ENCODE data around the gene NCAM2.

NCAM2 gene

DNA sequence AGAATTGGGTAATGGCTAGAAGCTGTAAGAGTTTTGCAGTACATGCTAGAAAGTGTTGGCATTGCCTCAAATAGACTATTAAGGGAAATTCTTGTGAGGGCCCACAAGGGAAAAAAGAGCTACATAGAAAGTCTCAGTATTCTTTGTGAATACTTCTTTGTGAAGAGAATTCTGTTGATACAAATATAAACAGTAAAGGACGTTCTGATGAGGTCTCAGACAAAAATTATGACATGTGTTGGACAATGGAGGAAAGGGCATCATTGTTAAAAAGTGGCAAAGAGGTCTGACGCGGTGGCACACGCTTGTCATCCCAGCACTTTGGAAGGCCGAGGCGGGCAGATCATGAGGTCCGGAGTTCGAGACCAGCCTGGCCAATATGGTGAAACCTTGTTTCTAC lies 458.9 kb downstream of the NCAM2 start:
- no peak for DNase-seq (ENCODE audit: low read depth in 2 of 2)

DNA sequence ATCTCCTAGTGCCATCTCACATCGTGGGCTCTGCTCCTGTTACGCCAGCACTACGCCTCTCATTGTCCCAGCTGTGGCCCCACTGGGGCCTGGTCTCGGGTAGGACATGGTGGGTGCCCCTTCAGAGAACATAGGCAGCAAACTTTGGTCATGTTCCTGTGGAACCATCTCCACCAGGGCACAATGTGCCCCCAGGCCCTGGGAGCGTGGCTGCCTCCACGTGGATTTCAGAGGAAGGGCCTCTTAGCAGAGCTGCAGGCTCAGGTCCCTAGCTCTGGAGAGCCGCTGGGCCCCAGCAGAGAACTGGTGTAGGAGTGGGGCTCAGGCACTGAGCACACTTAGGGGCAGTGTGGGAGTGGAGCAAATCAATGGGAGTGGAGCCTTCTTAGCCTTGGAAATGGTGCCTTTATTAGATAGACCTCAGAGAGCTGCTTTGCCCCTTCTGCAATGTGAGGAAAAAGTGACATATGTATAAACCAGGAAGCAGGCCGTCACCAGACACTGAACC lies 460.0 kb downstream of the NCAM2 start:
- no peak for DNase-seq (ENCODE audit: low read depth in 2 of 2)

DNA sequence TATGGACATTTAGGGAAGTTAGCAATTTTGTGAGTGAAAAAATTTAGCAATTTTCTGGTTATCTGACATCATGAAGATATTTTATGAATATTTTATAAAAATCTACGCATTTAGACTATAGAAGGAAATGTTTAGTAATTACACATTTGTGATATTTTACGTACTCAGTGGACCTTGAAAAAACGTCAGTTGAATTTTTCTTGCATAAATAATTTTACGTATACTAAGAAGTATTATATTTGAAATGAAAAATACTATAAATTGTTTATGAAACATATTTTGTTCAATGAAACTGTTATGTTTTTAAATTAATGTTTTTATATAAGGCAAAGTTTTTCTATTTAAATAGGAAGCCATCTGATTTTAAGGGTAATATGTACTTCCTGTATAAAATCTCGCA lies 462.8 kb downstream of the NCAM2 start:
- no peak for DNase-seq (ENCODE audit: low read depth in 2 of 2)

DNA sequence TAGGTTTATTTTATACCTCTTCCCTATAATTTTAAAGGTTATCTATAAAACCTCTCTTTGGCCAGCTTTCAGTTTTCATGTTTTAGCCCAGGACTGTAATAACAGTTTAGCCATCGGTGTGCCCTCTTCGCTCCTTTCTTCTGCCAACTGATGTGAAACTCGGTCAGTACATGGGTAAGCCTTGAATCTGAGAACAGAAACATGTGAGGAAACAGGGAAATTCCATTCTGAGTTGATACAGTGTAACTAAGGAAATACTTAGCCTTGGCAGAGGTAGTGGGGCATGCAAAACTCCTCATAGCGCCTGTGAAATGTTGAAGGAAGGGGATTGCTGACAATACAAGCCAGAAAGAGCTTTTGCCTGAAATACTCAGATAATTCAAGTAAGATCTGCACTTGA lies 465.2 kb downstream of the NCAM2 start:
- DNase-seq (ENCODE audit: low read depth in 2 of 2) = no peak

DNA sequence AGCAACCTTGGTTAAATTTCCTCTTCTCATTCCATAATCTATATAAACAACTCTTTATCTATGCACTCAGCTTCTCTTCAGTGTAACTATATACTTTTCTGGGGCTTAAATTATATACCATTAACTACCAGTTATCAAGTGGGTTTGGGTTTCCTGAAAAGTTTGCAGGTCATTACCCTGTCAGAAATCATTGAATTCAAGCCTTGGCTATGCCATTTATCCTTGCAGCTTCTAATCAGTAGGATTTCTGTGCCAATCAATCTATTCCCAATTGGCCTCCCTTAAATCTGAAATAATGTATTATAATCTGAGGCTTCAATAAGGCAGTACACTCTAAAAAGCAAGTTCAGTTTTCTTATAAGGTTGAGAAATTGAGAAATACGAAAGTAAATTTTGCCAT lies 466.5 kb downstream of the NCAM2 start:
- no peak for DNase-seq (ENCODE audit: low read depth in 2 of 2)

DNA sequence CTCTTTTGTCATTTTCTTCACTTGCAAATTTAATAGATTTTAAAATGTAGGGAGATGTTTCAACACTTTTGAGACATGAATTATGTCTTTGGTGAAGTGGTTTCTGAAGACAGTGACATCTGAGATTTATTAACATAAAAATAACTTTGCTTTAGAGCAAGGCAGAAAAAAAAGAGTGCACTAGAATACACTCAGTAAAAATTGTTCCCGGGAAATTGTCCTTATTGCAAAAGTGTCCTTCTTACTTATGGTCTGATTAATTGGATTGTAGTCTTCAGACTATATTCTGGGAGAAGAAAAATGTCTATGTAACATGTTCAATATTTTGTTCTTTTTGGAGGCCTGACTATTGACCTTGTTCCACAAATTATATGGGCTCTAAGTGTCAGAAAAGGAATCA lies 468.5 kb downstream of the NCAM2 start:
- no peak for DNase-seq (ENCODE audit: low read depth in 2 of 2)

DNA sequence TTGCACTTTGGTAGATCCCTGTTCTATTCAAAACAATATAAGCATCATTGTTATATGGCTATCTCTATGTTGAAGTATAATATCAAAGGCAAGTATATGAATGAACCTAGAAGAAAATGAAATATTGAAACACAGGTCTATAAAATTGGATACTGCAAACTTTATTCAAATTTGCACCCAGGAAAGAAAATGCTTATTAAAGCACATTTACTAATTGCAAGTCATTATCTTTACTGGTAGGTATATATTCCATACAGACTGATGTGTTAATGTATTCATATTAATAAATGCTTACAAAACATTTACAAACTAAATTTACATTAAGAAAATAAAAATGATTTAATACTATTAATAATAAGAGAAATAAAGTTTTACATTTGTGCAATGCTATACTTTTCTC lies 469.8 kb downstream of the NCAM2 start:
- no peak for DNase-seq (ENCODE audit: low read depth in 2 of 2)

DNA sequence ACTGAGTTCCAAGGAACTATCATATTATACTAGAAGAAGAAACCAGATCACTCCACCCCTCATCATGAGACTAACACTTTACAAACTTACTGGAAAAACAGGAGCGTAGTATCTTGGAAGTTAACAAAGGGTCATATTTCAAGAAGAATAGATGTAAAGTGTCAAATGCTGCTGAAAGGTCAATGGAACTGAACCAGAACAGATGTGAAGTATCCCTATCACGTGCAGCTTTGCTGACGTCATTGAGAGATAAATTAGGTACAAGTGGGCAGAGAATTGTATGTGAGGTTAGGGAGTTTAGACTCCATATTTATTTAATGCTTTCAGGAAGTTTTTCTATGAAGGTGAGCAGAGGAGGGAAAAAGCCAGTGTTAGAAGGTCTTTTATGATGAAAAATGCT lies 483.0 kb downstream of the NCAM2 start:
- DNase-seq (ENCODE audit: low read depth in 2 of 2) = no peak

DNA sequence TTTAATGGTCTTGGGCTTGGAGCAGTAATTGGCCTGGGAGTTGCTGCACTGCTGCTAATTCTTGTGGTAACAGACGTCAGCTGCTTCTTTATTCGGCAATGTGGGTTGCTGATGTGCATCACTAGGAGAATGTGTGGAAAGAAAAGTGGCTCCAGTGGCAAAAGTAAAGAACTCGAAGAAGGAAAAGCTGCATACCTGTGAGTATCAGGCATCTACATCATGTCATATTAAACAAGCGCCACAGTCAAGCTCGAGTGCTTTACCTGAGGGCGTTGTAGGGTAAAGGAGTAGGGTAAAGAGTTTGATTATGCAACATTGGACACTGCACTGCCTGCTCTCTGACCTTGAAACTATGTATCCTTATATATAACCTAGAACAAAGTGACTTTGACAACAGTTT lies 510.6 kb downstream of the NCAM2 start:
- no peak for DNase-seq (ENCODE audit: low read depth in 2 of 2)

DNA sequence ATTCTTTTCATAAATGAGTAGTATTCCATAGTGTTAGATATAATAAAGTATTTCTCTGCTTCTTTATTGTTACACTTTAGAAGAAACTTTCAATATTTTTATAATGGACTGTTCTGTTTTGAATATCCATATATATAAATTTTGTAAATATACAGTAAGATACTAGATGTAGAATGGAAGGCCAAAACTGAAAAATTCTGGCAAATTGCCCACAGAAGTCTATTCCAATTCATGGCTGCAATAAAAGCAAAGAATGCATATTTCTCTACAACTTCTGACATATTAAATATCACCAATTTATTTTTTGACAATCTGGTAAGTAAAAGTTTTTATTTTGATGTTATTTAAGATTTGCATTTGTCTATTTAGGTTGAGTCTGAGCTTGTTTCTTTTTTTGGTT lies 532.5 kb downstream of the NCAM2 start:
- DNase-seq (ENCODE audit: low read depth in 2 of 2) = no peak

DNA sequence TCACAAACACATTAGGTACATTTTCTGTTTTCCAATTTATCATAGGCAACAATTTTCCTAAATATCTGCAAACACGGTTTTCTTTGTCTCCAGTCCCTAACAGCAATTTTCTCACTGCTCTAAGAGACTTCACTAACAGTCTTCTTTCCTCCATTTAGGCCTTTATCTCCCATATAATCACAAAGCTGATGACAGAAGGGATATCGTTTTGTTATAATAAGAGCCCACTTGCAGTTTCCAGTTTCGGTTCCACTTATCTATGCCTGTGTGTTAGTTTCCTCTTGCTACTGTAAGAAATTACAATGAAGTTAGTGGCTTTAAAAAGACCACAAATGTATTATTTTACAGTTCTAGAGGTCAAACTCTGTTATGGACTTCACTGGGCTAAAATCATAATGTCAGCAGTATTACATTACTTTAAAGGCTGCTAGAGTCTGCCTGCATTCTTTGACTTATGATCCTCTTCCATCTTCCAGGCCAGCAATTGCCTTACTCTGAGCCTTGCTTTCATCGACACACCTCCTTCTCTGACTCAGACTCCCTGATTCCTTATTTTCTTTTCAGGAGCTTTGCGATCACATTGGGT lies 549.3 kb downstream of the NCAM2 start:
- no peak for DNase-seq (ENCODE audit: low read depth in 2 of 2)

DNA sequence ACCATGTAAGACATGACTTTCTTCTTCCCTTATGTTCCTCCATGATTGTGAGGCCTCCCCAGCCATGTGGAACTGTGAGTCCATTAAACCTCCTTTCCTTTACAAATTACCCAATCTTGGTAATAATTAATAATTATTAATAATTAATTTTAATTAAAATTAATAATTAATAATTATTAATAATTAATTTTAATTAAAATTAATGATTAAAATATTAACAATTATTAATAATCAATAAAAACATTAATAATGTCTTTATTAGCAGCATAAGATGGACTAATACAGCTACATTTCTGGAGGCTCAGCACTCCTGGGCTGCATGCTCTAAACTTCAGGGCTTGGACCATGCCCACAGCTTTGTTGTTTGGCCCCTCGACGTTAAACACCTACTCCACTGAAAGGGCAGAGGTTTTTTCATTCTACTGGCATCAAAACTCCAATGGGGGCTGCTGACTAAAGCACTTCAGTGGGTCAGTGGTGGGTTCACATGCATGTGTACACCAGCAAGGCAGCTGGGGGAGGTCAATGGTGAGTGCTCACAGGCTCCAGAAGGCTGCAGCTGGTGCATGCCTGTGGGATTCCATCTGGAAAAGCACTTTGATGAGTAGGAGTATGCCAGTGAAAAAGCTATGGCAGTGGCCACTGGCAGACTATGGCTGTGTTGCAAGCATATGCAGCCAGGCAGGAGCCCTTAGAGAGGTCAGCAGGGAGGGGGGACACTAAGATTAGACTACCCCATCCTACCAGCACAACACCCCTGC lies 561.3 kb downstream of the NCAM2 start:
- DNase-seq (ENCODE audit: low read depth in 2 of 2) = no peak
